Activated T-helper 1 cell treated with anti-CD3 and anti-CD28 coated beads, Interleukin-12 subunit alpha, Interleukin-12 subunit beta, Interleukin-2, Interleukin-4 antibody, amounts not matched to agents 30 ng/mL and 10 ng/mL and 1 ng/mL, durations not matched to agents 14 hours and 24 hours and 36 hours (primary cell): ENCODE measurements around the gene PPFIA1. TPM values are rescaled to one million over a fixed set of nuclear protein-coding genes. Genes with fewer than 3 reads are reported as not detected.
"Not testable (repeated sequence)": the region's sequence is repeated elsewhere in the genome, so short reads cannot be mapped to it uniquely, and the experiment has no call there.

Experiments used
- DNase-seq: peaks from one replicate; pipeline ENCODE4 v3.0.0; 2021; ENCODE audit warnings: low spot score
- H3K27ac Mint-ChIP-seq: one replicate; pipeline ENCODE4 v1.8.0; 2021; ENCODE audit warnings: mild to moderate bottlenecking, mixed read lengths
- H3K27me3 Mint-ChIP-seq: one replicate; pipeline ENCODE4 v1.8.0; 2022; ENCODE audit warnings: mild to moderate bottlenecking, moderate library complexity, mixed read lengths; ENCODE audit not compliant: insufficient read depth
- H3K36me3 Mint-ChIP-seq: one replicate; pipeline ENCODE4 v1.8.0; 2021; ENCODE audit warnings: low read depth, mixed read lengths
- H3K4me1 Mint-ChIP-seq: one replicate; pipeline ENCODE4 v1.8.0; 2021; ENCODE audit warnings: low read depth, mixed read lengths
- H3K4me3 Mint-ChIP-seq: one replicate; pipeline ENCODE4 v1.8.0; 2021; ENCODE audit warnings: mild to moderate bottlenecking, moderate library complexity, mixed read lengths
- H3K9me3 Mint-ChIP-seq: one replicate; pipeline ENCODE4 v1.8.0; 2021; ENCODE audit warnings: mixed read lengths
- intact Hi-C: fragments of 100-400 bp; cut with micrococcal nuclease; formaldehyde crosslinking; loops from one replicate; pipeline ENCODE4 v1.15.1; 2024
- total RNA-seq: library from RNA; stranded (reverse); gene quantifications from 2 replicates; pipeline ENCODE4 v1.2.3, GENCODE V29; 2022

Gene PPFIA1
- total RNA-seq, 1 donor from 2014 or later = 56.8 TPM

- H3K9me3 Mint-ChIP-seq = no peaks in the 10 kb centered on the region
- peaks cover 26% of the 10 kb centered on the region for H3K36me3 Mint-ChIP-seq
- intact Hi-C loops = no loop called here
- DNase-seq = no peak
- no peaks in the 10 kb centered on the region for H3K27me3 Mint-ChIP-seq
- H3K27ac Mint-ChIP-seq = no peak overlapping the region
- no peak overlapping the region for H3K4me3 Mint-ChIP-seq
- H3K4me1 Mint-ChIP-seq = no peaks in the 10 kb centered on the region
These were observed 111.7 kb downstream of the PPFIA1 start for GRCh38 chr11:70381872-70382861.

- no peak overlapping the region for H3K4me3 Mint-ChIP-seq
- peaks cover 14% of the 10 kb centered on the region for H3K36me3 Mint-ChIP-seq
- H3K9me3 Mint-ChIP-seq = no peaks in the 10 kb centered on the region
- H3K4me1 Mint-ChIP-seq = no peaks in the 10 kb centered on the region
- DNase-seq = no peak
- peaks cover 2% of the 10 kb centered on the region for H3K27me3 Mint-ChIP-seq
- intact Hi-C loops = no loop called here
- no peak overlapping the region for H3K27ac Mint-ChIP-seq
These were observed 113.4 kb downstream of the PPFIA1 start for GRCh38 chr11:70383664-70384565.

- DNase-seq = no peak
- Mint-ChIP-seq H3K36me3 (peaks cover 14% of the 10 kb centered on the region), H3K9me3 (no peaks in the 10 kb centered on the region), H3K4me3 (no peak overlapping the region), H3K4me1 (no peaks in the 10 kb centered on the region), H3K27me3 (peaks cover 6% of the 10 kb centered on the region), H3K27ac (no peak overlapping the region)
- intact Hi-C loops = no loop called here
These were observed 114.2 kb downstream of the PPFIA1 start for GRCh38 chr11:70384566-70385152.

GRCh38 chr11:70387564-70387963 lies 117.1 kb downstream of the PPFIA1 start:
- no peak overlapping the region for H3K4me3 Mint-ChIP-seq
- peaks cover 13% of the 10 kb centered on the region for H3K27me3 Mint-ChIP-seq
- DNase-seq = no peak
- no peak overlapping the region for H3K27ac Mint-ChIP-seq
- H3K9me3 Mint-ChIP-seq = no peaks in the 10 kb centered on the region
- H3K4me1 Mint-ChIP-seq = no peaks in the 10 kb centered on the region
- peaks cover 6% of the 10 kb centered on the region for H3K36me3 Mint-ChIP-seq
- intact Hi-C loops = no loop called here

- Mint-ChIP-seq H3K36me3 (peaks cover 10% of the 10 kb centered on the region), H3K27ac (no peak overlapping the region), H3K27me3 (peaks cover 22% of the 10 kb centered on the region), H3K4me3 (no peak overlapping the region), H3K9me3 (no peaks in the 10 kb centered on the region), H3K4me1 (no peaks in the 10 kb centered on the region)
- intact Hi-C loops = no loop called here
- no peak for DNase-seq
These were observed 118.7 kb downstream of the PPFIA1 start for GRCh38 chr11:70389201-70389600.

GRCh38 chr11:70390882-70391281 lies 120.4 kb downstream of the PPFIA1 start:
- H3K36me3 Mint-ChIP-seq, intact Hi-C loops, DNase-seq, H3K9me3 Mint-ChIP-seq, H3K27ac Mint-ChIP-seq, H3K4me3 Mint-ChIP-seq, H3K4me1 Mint-ChIP-seq: not testable (repeated sequence)
- peaks cover 30% of the 10 kb centered on the region for H3K27me3 Mint-ChIP-seq

GRCh38 chr11:70394211-70394950 lies 123.9 kb downstream of the PPFIA1 start:
- H3K36me3 Mint-ChIP-seq = peaks cover 14% of the 10 kb centered on the region
- H3K9me3 Mint-ChIP-seq = no peaks in the 10 kb centered on the region
- H3K4me1 Mint-ChIP-seq = peaks cover 12% of the 10 kb centered on the region
- H3K27me3 Mint-ChIP-seq = peaks cover 37% of the 10 kb centered on the region
- no peak overlapping the region for H3K4me3 Mint-ChIP-seq
- no peak for DNase-seq
- H3K27ac Mint-ChIP-seq = no peak overlapping the region
- intact Hi-C loops = no loop called here

- Mint-ChIP-seq H3K27me3 (peaks cover 54% of the 10 kb centered on the region), H3K27ac (peak overlapping the region; percentile 77), H3K36me3 (peaks cover 14% of the 10 kb centered on the region), H3K9me3 (no peaks in the 10 kb centered on the region), H3K4me3 (peak overlapping the region; percentile 87), H3K4me1 (peaks cover 19% of the 10 kb centered on the region)
- intact Hi-C loops = no loop called here
- no peak for DNase-seq
These were observed 127.0 kb downstream of the PPFIA1 start for GRCh38 chr11:70397336-70397982.

GRCh38 chr11:70397983-70398833 lies 127.7 kb downstream of the PPFIA1 start, which contains the start of gene CTTN:
Gene CTTN, plus strand, starts transcription at chr11:70398529. Its CDS starts 8,769 bp downstream, at chr11:70407298.
- peaks cover 14% of the 10 kb centered on the region for H3K36me3 Mint-ChIP-seq
- intact Hi-C loops = loop anchor here (1.0 to 2.0 kb wide), 3 partner anchors 33 to 193 kb away; partner anchors contain the start of gene PPFIA1
- peak within 1 kb of the TSS; percentile 87 for H3K4me3 Mint-ChIP-seq
- peaks cover 24% of the 10 kb centered on the region for H3K4me1 Mint-ChIP-seq
- H3K9me3 Mint-ChIP-seq = no peaks in the 10 kb centered on the region
- peaks cover 58% of the 10 kb centered on the region for H3K27me3 Mint-ChIP-seq
- peak; percentile 42 for DNase-seq
- peak within 1 kb of the TSS; percentile 77 for H3K27ac Mint-ChIP-seq

GRCh38 chr11:70398834-70399680 lies 128.6 kb downstream of the PPFIA1 start:
- intact Hi-C loops = loop anchor here (1.0 to 2.0 kb wide), 3 partner anchors 34 to 194 kb away; partner anchors contain the start of gene PPFIA1
- no peaks in the 10 kb centered on the region for H3K9me3 Mint-ChIP-seq
- peaks cover 9% of the 10 kb centered on the region for H3K36me3 Mint-ChIP-seq
- peak overlapping the region; percentile 79 for H3K4me3 Mint-ChIP-seq
- H3K27me3 Mint-ChIP-seq = peaks cover 59% of the 10 kb centered on the region
- H3K27ac Mint-ChIP-seq = peak overlapping the region; percentile 65
- H3K4me1 Mint-ChIP-seq = peaks cover 24% of the 10 kb centered on the region
- DNase-seq = no peak
